ENCODE data around the gene UBFD1.
"Not testable (repeated sequence)": the region's sequence is repeated elsewhere in the genome, so short reads cannot be mapped to it uniquely, and the experiment has no call there.

The UBFD1 gene, protein sequence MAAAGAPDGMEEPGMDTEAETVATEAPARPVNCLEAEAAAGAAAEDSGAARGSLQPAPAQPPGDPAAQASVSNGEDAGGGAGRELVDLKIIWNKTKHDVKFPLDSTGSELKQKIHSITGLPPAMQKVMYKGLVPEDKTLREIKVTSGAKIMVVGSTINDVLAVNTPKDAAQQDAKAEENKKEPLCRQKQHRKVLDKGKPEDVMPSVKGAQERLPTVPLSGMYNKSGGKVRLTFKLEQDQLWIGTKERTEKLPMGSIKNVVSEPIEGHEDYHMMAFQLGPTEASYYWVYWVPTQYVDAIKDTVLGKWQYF

DNA sequence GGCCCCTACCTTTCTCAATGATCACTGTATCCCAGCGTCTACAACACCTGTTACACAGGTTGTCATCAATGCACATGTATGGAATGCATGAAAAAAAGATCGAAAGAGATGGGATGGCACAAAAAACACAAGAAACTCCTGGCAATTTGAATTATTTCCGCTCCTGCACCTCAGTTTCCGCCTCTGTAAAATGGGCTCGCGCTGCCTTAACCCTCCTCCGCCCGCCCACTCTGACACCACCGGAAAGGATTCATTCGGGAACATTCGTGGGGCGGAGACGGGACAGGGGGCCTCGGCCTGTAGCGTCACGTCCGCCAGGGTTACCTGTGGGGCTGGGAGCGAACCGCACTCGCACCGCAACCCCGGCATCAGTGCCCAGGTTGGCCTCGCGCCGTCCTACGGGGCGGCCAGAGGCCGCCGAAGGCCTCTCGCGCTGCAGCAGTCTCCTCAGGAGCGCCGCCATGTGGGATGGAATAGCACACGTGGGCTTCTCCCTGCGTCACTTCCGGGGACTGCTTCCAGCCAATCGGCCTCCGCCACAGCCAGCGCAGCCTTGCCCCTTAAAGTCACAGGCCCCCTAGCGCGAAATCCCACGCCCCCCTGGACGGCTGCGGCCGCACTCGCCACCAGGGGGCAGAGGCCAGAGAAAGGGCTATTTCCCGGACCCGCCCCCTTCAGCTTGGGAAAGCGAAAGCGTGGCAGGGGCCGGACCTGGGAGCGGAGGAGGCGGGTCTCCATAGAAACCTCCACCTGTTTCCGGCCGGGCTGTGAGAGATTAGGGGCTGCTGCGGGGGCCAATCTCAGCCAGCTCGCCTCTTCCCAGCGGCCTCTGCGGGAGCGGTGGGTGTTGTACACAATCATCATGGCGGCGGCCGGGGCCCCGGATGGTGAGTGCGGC, at the start of gene UBFD1, which contains the start of gene EARS2:
UBFD1 (plus strand) TSS at position 847 of the 898 bp plus-strand sequence; CDS start at position 863, 16 bp downstream.
EARS2 (minus strand) TSS at position 470 of the 898 bp plus-strand sequence; CDS start at position 463, 7 bp downstream.
- DNase-seq, result peak; percentile 93 to 95

DNA sequence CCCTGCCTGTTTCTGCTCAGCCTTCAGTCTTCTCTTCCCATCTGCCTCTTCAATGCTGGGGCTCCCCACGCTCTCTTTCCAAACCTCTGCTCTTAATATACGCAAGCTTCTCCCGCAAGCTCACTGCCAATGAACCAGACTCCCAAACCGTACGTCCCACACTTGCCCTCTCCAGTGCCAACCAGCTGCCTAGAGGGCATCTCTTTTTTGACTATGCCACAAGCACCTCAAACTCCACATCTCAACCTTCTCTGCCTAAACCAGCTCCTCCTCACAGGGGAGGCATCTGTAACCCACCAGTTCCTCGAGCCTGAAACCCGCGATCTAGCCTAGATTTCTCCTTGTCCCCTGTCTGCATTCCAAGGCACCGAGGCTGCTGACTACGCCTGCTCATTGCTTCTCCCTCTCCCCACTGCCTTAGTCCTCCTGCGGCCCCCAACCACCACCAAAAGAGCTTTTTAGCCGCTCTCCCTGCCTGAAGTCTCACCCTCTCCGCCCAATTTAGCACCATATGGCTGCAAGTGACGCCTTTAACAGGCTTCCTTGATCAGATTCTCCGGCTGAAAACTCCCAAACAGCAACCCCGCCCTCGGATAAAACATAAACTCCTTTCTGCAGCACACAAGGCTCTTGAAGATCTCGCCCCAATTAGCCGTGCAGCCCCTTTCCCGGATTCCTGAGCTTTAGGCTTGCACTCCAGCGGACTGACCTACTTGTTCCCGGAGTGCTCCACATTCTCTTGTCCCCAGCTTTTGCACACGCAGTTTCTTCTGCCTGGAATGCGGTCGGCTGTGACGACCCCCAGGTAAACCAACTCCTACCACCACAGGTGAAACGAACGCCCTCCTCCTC, 48.7 kb upstream of the UBFD1 start:
- DNase-seq, result peak in 1 of 2 experiments; percentile 21

DNA sequence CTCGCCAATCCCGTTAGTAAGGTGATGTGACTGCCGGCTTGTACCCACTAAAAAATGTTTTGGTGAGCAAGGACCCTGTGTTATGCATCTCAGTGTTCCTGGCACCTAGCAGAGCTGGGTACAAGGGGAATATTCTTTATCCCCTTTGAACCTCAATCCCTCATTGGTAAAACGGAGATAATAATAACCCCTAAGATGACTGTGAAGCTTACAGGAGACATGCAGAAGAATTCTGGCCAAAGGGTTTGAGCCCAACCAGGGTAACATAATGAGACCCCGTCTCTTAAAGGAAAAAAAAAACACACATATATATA, 48.1 kb upstream of the UBFD1 start:
- DNase-seq, result no peak

DNA sequence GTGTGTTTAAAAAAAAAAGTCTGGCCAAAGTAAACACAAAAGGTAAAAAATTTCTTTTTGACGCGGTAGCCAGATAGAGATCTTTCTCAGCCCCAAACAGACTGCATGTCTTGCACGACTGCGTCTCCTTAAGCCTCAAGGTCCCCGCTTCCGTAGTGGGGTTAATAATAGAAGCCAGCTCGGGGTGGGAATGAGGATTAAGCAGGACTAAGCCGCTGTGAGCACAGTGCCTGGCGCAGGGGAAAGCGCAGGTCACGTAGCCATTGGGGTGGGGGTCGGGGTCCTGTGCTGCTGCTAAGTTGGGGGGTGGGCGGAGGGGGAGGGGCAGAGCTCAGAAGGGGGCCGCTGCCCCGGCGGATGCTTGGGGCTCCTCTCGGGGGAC, 47.8 kb upstream of the UBFD1 start:
- DNase-seq, result no peak

DNA sequence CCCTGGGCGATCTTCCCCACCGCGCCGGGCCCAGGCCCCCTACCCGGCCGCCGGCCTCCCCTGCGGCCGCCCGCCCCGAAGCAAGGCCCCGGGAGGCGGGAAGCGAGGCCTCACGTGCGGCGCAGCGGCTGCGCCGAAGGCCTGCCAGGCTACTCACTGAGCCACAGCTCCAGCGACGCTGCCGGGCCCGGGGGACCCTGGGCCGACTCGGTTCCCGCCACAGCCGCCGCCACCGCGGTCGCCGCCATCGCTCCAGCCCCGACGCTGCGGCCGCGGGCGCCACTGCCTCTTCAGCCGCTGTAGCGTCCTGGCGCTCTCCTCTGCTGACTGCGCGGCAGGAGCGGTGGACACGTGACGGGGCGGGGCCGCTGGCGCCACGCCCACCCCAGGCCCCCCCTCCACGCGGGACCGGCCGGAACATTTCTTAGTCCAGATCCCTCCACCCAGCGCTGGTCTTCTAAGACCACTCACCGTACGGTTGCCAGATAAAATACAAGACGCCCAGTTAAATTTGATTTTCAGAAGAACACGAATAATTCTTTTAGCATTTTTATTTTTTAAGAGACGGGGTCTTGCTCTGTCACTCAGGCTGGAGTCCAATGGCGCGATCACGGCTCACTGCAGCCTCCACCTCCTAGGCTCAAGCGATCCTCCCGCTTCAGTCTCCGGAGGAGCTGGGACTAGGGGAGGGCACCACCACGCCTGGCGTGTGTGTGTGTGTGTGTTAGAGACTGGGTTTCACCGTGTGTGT, 47.2 kb upstream of the UBFD1 start, which contains the start of gene GGA2:
GGA2 (minus strand) TSS at position 331 of the 751 bp plus-strand sequence; CDS start at position 248, 83 bp downstream.
- peak; percentile 59 to 66 for DNase-seq

DNA sequence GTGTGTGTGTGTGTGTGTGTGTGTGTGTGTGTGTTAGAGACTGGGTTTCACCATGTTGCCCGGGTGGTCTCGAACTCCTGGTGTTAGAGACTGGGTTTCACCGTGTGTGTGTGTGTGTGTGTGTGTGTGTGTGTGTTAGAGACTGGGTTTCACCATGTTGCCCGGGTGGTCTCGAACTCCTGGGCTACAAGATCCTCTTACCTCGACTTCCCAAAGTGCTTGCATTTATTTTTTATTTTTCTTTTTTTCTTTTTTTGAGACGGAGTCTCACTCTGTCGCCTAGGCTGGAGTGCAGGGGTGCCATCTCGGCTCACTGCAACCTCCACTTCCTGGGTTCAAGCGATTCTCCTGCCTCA, 46.6 kb upstream of the UBFD1 start:
- not testable (repeated sequence) for DNase-seq

DNA sequence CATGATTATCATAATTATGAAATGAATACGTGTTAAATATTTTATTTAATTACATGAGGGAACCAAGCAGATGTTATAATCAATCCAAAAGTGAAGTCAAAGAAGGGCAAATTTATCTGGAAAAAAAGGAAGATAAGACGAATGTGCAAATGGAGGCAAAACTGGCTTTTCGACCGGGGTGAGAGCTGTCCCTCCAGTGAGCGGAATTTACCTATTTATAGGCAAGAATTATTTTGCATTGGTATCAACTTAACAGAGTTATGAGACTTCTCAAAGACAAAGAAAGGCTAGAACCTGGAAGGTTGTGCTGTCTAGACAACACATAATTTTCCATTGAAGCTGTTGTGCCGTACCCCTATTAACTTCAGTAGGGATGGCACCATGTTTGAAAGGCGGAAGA, 45.8 kb upstream of the UBFD1 start:
- DNase-seq, result no peak

DNA sequence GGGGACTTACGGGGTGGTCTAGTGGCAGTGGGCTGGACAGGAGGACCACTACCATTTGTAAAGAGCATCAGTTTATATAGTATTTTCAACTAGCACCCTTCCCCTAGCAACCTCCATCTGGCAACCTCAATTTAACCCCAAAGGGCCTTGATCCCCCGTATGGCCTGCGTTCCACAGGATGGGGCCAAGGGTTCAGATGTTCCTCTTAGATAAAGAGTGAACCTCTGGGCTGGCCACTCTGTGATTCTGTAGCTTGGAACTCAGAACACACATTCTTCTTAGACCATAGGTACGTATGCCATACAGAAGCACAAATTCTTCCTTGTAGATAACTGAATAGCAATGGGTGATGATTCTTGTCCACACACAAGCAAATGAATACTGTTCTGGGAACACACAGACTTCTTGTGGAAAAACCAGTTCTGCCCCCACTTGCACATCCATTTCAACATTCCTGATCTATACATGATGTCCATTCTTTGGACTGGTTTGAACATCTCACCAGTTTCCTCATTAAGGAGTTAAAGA, 45.3 kb upstream of the UBFD1 start:
- DNase-seq, result no peak

DNA sequence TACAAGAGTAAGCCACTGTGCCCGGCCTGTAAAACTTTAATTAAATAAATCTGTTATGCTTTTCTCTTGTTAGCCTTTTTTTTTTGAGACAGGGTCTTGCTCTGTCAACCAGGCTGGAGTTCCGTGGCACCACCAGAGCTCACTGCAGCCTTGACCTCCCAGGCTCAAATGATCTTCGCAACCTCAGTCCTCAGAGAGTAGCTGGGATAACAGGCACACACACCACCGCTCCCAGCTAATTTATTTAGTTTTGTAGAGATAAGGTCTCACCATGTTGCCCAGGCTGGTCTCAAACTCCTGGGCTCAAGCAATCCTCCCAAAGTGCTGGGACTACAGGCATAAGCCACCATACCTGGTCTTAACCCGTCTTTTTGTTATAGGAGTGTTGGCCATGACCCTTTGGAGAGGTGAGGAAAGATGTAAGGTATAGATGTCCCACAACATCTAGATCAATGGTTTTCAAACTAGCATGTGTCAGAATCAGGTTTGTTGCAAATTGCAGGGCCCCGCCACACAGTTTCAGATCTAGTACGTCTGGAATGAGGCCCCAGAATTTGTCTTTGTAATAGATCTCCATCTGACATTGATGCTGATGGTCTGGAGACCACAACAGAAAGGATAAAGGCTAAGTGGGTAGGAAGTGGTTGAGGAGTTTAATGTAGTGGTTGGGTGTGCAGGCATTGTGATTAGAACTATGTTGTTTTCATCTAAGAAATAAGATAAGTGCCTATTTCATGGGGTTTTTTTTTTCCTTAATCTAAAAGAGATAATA, 43.0 kb upstream of the UBFD1 start:
- DNase-seq, result no peak

DNA sequence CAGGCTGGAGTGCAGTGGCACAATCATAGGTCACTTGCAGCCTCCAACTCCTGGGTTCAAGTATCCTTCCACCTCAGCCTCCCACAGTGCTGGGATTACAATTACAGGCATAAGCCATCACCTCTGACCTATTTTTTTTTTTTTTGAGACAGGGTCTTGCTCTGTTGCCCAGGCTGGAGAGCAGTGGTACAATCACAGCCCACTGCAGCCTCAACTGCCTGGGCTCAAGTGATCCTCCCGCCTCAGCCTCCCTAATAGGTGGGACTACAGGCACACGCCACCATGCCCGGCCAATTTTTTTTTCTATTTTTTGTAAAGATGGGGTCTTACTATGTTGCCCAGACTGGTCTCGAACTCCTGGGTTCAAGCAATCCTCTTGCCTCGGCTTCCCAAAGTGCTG, 41.6 kb upstream of the UBFD1 start:
- no peak for DNase-seq

DNA sequence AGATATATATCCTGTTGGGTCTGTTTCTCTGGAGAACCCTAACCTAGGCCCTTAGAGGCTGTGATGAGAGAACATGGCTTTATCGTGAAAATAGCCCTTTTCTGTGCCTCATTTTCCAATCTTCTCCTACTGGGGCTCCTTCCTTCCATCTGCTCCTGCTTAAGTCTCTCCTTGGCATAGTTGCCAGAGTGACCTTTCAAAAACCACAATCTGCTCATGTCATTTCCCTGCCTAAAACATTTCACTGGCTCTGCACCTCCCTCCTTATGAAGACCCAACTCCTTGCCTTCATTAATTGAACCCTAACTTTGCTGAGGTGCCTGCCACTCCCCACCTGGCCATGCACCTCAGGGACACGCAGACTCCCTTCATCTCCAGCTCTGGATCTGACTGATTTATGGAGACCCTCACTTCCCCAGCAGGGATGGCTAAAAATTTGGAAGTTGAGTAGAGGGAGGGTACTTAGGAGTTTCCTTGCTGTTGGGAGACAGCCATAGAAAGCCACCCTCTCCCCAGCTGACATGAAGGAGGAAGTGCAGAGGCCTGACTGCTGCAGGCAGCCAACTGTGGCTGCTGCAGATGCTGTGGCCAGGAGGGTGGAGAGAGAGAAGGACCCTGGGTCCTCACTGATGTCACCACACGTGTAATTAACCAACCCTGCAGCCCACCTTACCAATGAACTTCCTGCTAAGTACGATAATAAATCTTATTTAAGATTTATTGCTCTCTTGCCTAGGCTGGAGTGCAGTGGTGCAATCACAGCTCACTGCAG, 41.0 kb upstream of the UBFD1 start:
- peak; percentile 8 to 38 for DNase-seq

DNA sequence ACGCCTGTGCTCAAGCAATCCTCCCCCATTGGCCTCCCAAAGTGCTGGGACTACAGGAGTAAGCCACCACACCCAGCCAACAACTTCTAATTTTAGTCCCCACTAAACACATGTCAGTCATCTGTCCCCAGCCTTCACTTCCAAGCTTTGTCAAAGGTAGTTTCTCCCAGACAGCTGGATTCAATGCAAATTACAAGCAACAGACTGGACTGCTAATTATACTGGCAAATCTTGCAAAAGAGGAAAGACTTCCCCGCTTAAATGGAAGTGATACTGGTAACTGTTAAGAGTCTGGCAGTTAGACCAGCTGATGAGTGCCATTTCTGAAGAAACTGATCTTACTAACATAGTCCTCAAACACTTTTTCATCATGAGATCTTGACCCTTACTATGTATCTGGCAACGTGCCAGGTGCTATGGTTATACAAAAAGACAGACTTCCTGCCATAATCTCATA, 39.1 kb upstream of the UBFD1 start:
- DNase-seq, result peak; percentile 37 to 44

DNA sequence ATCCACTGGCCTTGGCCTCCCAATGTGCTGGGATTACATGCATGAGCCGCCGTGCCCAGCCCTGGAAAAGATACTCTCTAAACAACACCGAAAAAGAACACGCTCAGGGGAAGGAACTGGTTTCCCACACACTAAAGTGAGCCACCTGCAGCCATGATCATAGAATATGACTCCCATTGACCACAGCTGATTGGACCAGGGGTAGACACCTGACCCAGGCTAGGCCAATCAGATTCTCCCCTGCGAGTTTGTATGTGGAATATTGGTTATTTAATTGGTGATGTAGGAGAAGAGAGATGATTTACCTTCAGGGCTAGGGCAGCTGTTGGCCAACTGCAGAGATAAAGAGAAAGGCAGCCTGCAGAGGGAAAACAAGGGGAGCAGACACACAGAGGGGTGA, 38.2 kb upstream of the UBFD1 start:
- DNase-seq, result no peak

DNA sequence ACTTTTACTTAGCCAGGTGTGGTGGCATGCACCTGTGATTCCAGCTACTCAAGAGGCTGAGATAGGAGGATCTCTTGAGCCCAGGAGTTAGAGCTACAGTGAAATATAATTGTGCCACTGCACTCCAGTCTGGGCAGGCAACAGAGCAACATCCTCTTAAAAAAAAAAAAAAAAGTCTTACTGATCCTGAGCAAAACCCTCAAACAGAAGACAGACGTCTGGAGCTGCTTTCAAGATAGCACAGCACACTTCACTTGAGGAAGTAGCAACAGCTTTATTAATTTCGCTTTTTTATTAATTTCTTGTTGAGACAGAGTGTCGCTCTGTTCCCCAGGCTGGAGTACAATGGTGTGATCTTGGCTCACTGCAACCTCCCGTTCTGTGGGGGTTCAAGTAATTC, 37.0 kb upstream of the UBFD1 start:
- DNase-seq, result no peak

DNA sequence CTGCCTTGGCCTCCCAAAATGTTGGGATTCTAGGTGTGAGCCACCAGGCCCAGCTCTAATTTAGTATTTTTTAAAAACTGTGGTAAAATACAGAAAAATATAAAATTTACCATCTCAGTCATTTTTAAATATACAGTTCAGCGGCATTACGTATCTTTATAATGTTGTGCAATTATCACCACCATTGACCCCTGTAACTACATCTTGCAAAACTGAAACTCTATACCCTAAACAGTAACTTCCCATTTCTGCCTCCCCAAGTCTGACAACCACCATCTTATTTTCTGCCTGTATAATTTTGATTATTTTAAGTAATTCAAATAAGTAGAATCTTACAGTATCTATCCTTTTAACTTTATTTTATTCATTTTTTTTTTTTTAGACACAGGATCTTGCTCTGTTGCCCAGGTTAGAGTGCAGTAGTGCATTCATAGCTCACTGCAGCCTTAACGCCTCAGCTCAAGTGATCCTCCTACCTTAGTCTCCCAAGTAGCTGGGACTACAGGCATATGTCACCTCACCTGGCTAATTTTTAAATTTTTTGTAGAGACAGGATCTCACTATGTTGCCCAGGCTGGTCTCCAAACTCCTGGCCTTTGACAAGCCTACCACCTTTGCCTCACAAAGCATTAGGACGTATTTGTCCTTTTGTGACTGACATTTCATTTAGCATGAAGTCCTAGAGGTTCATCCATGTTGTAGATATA, 36.3 kb upstream of the UBFD1 start:
- DNase-seq, result peak; percentile 36 to 49

DNA sequence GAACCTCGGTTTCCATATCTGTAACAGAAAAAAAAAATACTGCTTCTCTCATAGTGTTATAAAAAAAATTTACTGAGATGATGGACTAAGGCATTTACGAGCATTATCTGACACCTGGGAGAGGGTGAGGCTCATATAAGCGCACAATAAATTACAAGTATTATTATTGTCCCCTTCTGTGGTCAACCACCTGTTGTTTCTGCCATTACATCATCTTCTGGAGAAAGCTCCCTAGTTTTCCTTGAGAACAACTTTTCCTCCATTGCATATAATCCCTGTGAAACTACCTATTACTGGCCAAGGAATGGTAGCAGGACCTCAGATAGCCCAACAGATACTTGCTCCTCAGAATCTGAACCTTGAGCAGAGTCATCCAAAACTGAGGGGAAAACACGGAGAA, 35.6 kb upstream of the UBFD1 start:
- no peak for DNase-seq

DNA sequence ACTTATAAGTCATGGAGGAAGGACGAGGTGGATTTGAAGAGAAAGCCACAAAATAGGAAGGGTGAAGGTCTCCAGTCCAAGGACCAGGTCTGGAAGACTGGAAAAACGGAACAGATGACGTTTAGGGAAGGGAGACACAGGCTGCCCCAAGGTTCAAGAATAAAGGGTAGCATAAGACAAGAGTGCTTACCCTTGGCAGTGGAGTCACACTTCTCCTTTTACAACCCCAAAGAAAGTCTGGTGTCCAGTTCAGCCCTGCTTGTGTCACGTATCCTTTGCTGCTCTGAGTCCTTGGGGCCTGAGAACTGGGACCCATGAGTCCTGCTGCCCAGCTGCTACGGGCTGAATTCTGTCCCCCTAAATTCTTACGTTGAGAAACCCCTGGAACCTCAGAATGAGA, 34.2 kb upstream of the UBFD1 start:
- DNase-seq, result no peak

DNA sequence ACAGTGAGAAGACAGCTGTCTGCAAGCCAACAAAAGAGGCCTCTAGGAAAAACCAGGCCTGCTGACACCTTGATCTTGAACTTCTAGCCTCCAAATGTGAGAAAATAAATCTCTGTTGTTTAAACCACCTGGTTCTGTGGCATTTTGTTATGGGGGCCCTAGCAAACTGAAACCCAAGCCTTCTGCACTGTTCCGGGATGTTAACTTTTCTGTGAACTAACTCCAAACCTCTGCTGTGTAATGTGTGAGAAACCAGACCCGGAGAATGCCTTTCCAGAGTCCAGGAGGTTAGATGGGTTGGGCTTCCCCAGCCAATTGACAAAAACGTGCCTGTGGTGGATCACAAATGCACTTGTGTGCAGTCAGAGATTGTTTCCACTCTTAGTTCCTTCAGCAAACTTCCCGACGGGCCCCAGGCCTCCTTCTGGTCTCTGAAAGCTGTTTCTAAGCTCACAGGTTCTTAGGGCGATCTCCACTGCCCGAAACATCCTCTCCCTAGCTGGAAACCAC, 33.6 kb upstream of the UBFD1 start:
- no peak for DNase-seq

DNA sequence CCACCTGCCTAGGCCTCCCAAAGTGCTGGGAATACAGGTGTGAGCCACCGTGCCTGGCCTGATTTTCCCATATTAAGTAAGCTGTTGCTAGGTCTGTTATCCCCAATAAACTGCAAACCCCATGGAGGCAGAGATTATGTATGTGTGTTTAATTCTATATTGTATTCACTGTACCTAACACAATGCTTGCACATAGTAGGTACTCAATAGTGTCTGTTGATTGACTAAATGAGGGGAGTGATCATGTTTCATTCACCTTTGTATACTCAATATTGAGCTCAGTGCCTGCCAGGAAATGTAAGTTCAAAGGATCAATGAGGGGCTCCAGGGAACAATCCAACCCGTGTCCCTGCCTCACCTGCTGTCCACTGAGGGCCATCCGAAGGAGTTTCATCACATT, 32.6 kb upstream of the UBFD1 start:
- DNase-seq, result no peak
